ENCODE measurements around the gene MMEL1. TPM values are rescaled to one million over a fixed set of nuclear protein-coding genes. Genes with fewer than 3 reads are reported as not detected.
A peak's percentile ranks its signal among the peaks of the same experiment; 100 is the strongest.

Gene MMEL1
- total and polyA plus RNA-seq, 2 of the 13 experiments (the other 11 are each of a cell fraction or from before 2014, with no cell fraction given): 0.48 TPM; not detected in 1

- TF ChIP-seq ZNF503 (CRISPR knock-in tag; IDR thresholded peaks at IDR 0.05) (no peak), TEF (CRISPR knock-in tag; IDR thresholded peaks at IDR 0.05) (no peak), RFXAP (CRISPR knock-in tag; IDR thresholded peaks at IDR 0.05; ENCODE audit: borderline replicate concordance) (no peak), ZSCAN5A (CRISPR knock-in tag; IDR thresholded peaks at IDR 0.05; ENCODE audit: borderline replicate concordance) (no peak), CREB1 (IDR thresholded peaks at IDR 0.05) (no peak), CREB1 (CRISPR knock-in tag; IDR thresholded peaks at IDR 0.05) (no peak), THYN1 (CRISPR knock-in tag; IDR thresholded peaks at IDR 0.05; ENCODE audit: borderline replicate concordance, low read depth) (no peak), MTF2 (CRISPR knock-in tag; IDR thresholded peaks at IDR 0.05; ENCODE audit: borderline replicate concordance) (no peak), CENPBD1 (CRISPR knock-in tag; IDR thresholded peaks at IDR 0.05; ENCODE audit: borderline replicate concordance, low read depth) (no peak), STAG1 (CRISPR knock-in tag; IDR thresholded peaks at IDR 0.05) (peak; percentile 35)
Observed at GRCh38 chr1:2598329-2598931, 34.4 kb downstream of the MMEL1 start (continued).

Data from HepG2 (cell line).